Kidney (tissue), 14 donors: ENCODE results near the gene CD40. TPM values are rescaled to one million over a fixed set of nuclear protein-coding genes. Genes with fewer than 3 reads are reported as not detected.

ENCODE experiments used
- DNase-seq, 5 donors: peaks; one replicate each; pipeline ENCODE4 v3.0.0-alpha.2; 2013 to 2020
- FAIRE-seq: peaks from 2 replicates; lab custom pipeline; 2012; peaks lifted over from hg19 to GRCh38; lab: Jason Lieb, UNC
- H3K27ac ChIP-seq, 2 donors: one replicate each; pipeline ENCODE4 v1.7.0; 2013; ENCODE audit warnings: low read depth in 2 of 2, low read length in 2 of 2, inconsistent platforms in 1 of 2
- H3K27me3 ChIP-seq: one replicate; pipeline ENCODE4 v1.7.1; 2013; ENCODE audit warnings: low read length, inconsistent platforms; ENCODE audit not compliant: control insufficient read depth, insufficient read depth
- H3K36me3 ChIP-seq, 3 donors: one replicate each; pipeline versions ENCODE4 v1.7.0 to v1.7.1; 2013; ENCODE audit warnings: low read length in 3 of 3, control low read depth in 1 of 3, inconsistent platforms in 1 of 3; ENCODE audit not compliant: insufficient read depth in 3 of 3, control insufficient read depth in 2 of 3
- H3K4me1 ChIP-seq, 3 donors: one replicate each; pipeline versions ENCODE4 v1.7.0 to v1.7.1; 2013; ENCODE audit warnings: low read length in 3 of 3, inconsistent platforms in 1 of 3, low read depth in 1 of 3; ENCODE audit not compliant: control insufficient read depth in 2 of 3, insufficient read depth in 2 of 3
- H3K4me3 ChIP-seq, 3 donors: one replicate each; pipeline versions ENCODE4 v1.7.0 to v1.8.1; 2013; ENCODE audit warnings: low read length in 3 of 3, control low read depth in 1 of 3, inconsistent platforms in 1 of 3
- H3K9ac ChIP-seq, 3 donors: one replicate each; pipeline versions ENCODE4 v1.7.0 to v1.7.1; 2013; ENCODE audit warnings: low read length in 3 of 3, control low read depth in 1 of 3, inconsistent platforms in 1 of 3
- H3K9me3 ChIP-seq, 3 donors: one replicate each; pipeline versions ENCODE4 v1.7.0 to v1.7.1; 2013; ENCODE audit warnings: low read length in 3 of 3, control low read depth in 1 of 3, inconsistent platforms in 1 of 3; ENCODE audit not compliant: control insufficient read depth in 2 of 3, insufficient read depth in 1 of 3
- CTCF ChIP-seq: IDR thresholded peaks from 3 replicates; pipeline ENCODE4 v1.5.1; 2012; ENCODE audit warnings: mild to moderate bottlenecking, moderate library complexity, borderline replicate concordance; ENCODE audit not compliant: insufficient read depth; ENCODE audit errors: extremely low read depth
- intact Hi-C: fragments of 100-400 bp; cut with DNase I; formaldehyde crosslinking; loops from one replicate; pipeline ENCODE4 v1.11.1; 2022
- polyA plus RNA-seq: library from polyadenylated mRNA; stranded (reverse); fragments of 350-450 nt; fragmentation: Illumina TruSeq; extraction: RNeasy Lipid Tissue Mini Kit (QIAGEN cat#74804); gene quantifications from one replicate; pipeline ENCODE4 v1.2.3, GENCODE V29; 2014; ENCODE audit warnings: low read depth, low replicate concordance; ENCODE audit not compliant: insufficient read depth
- total RNA-seq: library from RNA; stranded (reverse); fragmentation: NEBNext Ultra II Directional; extraction: Animal tissue kit (Norgen Biotek cat#: 25700); gene quantifications from one replicate; pipeline ENCODE4 v1.2.1, GENCODE V29; 2021
- donor health status: control.
- donor health status: control.
- donor health status: control.
- donor health status: control.
- donor health status: control.
- donor health status: DM: yes; HTN: yes; CAD: no.
- donor health status: Normal renal cell carcinoma (clear cell type).

CD40 gene
- total and polyA plus RNA-seq, 2 donors from 2014 or later: 15.7 to 25.2 TPM

GRCh38 chr20:46137816-46138215, 19.7 kb downstream of the CD40 start:
- H3K27me3 ChIP-seq: peaks cover 9% of the 10 kb centered on the region
- no peaks in the 10 kb centered on the region for H3K36me3 ChIP-seq
- H3K9ac ChIP-seq: no peak overlapping the region
- H3K4me1 ChIP-seq: peaks cover 0 to 1% (median 0%) of the 10 kb centered on the region in 3 donors
- intact Hi-C loops: no loop called here
- no peak for DNase-seq
- TF ChIP-seq CTCF: no peak
- FAIRE-seq: no peak
- H3K4me3 ChIP-seq: no peak overlapping the region
- no peak overlapping the region for H3K27ac ChIP-seq
- no peaks in the 10 kb centered on the region for H3K9me3 ChIP-seq

- Histone ChIP-seq H3K27ac (no peak overlapping the region), H3K27me3 (peaks cover 7% of the 10 kb centered on the region), H3K4me3 (no peak overlapping the region), H3K4me1 (no peaks in the 10 kb centered on the region), H3K9ac (no peak overlapping the region), H3K36me3 (no peaks in the 10 kb centered on the region), H3K9me3 (no peaks in the 10 kb centered on the region)
- FAIRE-seq: no peak
- intact Hi-C loops: no loop called here
- peak in 1 of 5 donors; percentile 46 for DNase-seq
- TF ChIP-seq CTCF: no peak
Measured at GRCh38 chr20:46139266-46139889, 21.3 kb downstream of the CD40 start.

GRCh38 chr20:46139908-46140482, 21.9 kb downstream of the CD40 start:
- intact Hi-C loops: no loop called here
- no peak overlapping the region for H3K27ac ChIP-seq
- no peak overlapping the region for H3K4me3 ChIP-seq
- H3K4me1 ChIP-seq: no peaks in the 10 kb centered on the region
- peaks cover 7% of the 10 kb centered on the region for H3K27me3 ChIP-seq
- H3K9ac ChIP-seq: no peak overlapping the region
- no peak for FAIRE-seq
- TF ChIP-seq CTCF: no peak
- no peaks in the 10 kb centered on the region for H3K9me3 ChIP-seq
- no peaks in the 10 kb centered on the region for H3K36me3 ChIP-seq
- no peak for DNase-seq

GRCh38 chr20:46142124-46142523, 24.0 kb downstream of the CD40 start:
- FAIRE-seq (no peak), DNase-seq (no peak)
- intact Hi-C loops: no loop called here
- Histone ChIP-seq H3K27ac (no peak overlapping the region), H3K9ac (no peak overlapping the region), H3K4me3 (no peak overlapping the region), H3K36me3 (no peaks in the 10 kb centered on the region), H3K9me3 (no peaks in the 10 kb centered on the region), H3K27me3 (peaks cover 7% of the 10 kb centered on the region), H3K4me1 (no peaks in the 10 kb centered on the region)
- TF ChIP-seq CTCF: no peak
